IPS-15b (cell line): ENCODE data around the gene AADACL2.
"Not testable (repeated sequence)": the region's sequence is repeated elsewhere in the genome, so short reads cannot be mapped to it uniquely, and the experiment has no call there.

Source experiments
- H3K27me3 ChIP-seq: one replicate; pipeline ENCODE4 v1.6.1; 2013; ENCODE audit warnings: low read length; ENCODE audit not compliant: control insufficient read depth, insufficient read depth
- H3K36me3 ChIP-seq: one replicate; pipeline ENCODE4 v1.6.1; 2013; ENCODE audit warnings: low read length; ENCODE audit not compliant: control insufficient read depth, insufficient read depth
- H3K4me1 ChIP-seq: one replicate; pipeline ENCODE4 v1.6.1; 2013; ENCODE audit warnings: mild to moderate bottlenecking, low read length; ENCODE audit not compliant: control insufficient read depth, insufficient read depth
- H3K4me3 ChIP-seq: one replicate; pipeline ENCODE4 v1.5.1; 2013; ENCODE audit warnings: low read depth, low read length
- H3K9ac ChIP-seq: one replicate; pipeline ENCODE4 v1.6.1; 2013; ENCODE audit warnings: low read depth, mild to moderate bottlenecking, low read length
- H3K9me3 ChIP-seq: one replicate; pipeline ENCODE4 v1.6.1; 2013; ENCODE audit warnings: mild to moderate bottlenecking, low read length; ENCODE audit not compliant: control insufficient read depth, insufficient read depth

Gene AADACL2

DNA sequence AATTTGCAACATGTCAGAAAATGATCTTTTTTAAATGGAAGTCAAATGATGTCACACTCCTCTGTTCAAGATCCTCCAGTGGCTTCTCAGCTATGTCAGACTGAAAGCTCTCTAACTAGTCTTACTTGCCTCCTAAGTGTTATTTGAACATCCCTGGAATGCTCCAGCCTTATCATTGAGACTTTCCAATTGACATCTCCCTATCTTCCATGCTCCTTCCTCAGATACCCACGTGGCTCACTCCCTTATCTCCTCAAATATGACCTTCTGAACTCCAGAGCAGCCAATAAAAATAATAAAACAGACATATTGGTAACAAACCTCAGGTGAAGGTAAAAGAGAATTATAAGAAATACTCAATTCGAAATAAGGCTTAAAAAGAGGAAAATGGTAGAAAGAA is 54.7 kb downstream of the AADACL2 start:
- no peak overlapping the region for H3K4me3 ChIP-seq
- no peaks in the 10 kb centered on the region for H3K27me3 ChIP-seq
- H3K36me3 ChIP-seq = no peaks in the 10 kb centered on the region
- no peaks in the 10 kb centered on the region for H3K4me1 ChIP-seq
- no peaks in the 10 kb centered on the region for H3K9me3 ChIP-seq
- H3K9ac ChIP-seq = no peak overlapping the region

DNA sequence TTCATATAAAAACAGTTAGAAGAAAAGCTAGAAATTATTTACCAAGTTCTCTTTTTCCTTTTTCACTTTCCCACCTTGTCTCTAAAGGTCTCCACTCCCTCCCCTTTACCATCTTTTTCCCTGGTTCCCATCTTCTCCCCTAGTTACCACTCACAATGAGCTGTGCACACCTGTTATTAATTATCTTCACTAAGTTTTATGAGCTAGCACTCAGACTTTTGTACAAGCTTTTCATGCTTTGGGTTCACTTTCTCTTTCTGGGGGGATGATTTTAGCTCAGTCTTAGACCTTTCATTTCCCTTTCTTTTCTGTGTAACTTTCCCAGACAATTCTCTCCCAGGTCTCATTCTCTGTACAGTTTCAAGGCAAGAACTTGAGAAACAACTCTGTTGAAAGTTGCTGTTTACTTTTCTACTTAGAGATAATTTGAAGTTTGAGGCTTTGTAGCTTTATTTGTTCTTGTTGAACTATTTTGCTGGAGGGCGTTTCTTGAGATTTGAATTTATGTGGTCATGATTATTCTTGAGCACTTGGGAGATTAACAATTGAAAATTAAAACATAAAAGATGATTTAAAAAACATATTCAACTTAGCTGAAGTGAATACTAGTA is 56.2 kb downstream of the AADACL2 start:
- Histone ChIP-seq H3K9ac (no peak overlapping the region), H3K36me3 (no peaks in the 10 kb centered on the region), H3K27me3 (no peaks in the 10 kb centered on the region), H3K9me3 (no peaks in the 10 kb centered on the region), H3K4me1 (no peaks in the 10 kb centered on the region), H3K4me3 (no peak overlapping the region)

DNA sequence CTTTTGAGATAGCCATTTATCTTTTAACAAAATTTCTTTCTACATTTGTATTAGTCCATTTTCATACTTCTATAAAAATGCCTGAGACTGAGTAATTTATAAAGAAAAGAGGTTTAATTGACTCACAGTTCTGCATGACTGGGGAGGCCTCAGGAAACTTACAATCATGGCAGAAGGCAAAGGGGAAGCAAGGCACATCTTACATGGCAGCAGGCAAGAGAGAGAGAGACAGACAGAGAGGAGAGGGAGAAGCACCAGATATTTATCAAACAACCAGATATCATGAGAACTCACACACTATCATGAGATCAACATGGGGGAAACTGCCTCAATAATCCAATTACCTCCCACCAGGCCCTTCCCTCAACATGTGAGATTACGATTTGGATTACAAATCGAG is 57.0 kb downstream of the AADACL2 start:
- H3K9me3 ChIP-seq, H3K9ac ChIP-seq, H3K27me3 ChIP-seq, H3K4me1 ChIP-seq, H3K36me3 ChIP-seq, H3K4me3 ChIP-seq: not testable (repeated sequence)

DNA sequence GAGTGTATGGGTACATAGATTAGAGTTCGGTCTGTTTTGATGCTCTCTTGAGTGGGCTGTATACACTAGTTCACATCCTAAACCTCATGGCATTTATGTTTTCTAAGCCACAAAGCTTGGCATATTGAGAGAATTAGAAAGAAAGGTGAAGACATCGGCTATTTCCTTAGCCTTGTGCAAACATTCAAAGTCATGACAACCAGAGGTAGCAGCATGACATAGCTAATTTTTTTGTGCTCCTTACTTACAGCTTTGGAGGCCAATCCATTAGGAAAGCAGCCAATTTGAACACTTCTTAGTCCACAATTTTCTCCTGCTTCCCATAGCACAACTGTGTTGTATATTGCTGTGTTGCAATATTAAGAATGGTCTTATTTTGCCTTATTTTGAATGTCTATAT is 58.7 kb downstream of the AADACL2 start:
- no peak overlapping the region for H3K9ac ChIP-seq
- H3K4me3 ChIP-seq = no peak overlapping the region
- no peaks in the 10 kb centered on the region for H3K36me3 ChIP-seq
- H3K4me1 ChIP-seq = no peaks in the 10 kb centered on the region
- no peaks in the 10 kb centered on the region for H3K27me3 ChIP-seq
- no peaks in the 10 kb centered on the region for H3K9me3 ChIP-seq

DNA sequence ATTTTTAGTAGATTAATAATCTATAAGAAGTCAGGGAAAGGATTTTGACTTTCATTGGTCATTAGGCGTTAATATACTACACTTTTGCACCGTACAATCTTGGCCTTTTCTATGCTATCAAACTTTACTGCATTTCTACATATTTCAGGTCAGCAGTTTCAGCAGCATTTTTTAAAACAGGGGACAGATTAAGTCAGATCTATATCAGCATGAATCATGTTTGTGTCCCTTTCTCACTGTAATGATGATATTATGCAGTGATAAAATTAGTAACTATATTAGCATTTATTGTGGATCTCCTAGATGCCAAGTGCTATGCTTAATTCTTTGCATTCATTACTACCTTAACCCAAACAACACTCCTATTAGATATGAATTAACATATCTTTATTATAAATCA is 59.9 kb downstream of the AADACL2 start:
- H3K4me1 ChIP-seq = no peaks in the 10 kb centered on the region
- no peak overlapping the region for H3K9ac ChIP-seq

GRCh38 chr3:151794080-151794479 is 60.4 kb downstream of the AADACL2 start:
- no peaks in the 10 kb centered on the region for H3K27me3 ChIP-seq

More for the DNA sequence above, 59.9 kb downstream of the AADACL2 start:
- H3K4me3 ChIP-seq = no peak overlapping the region
- H3K27me3 ChIP-seq = no peaks in the 10 kb centered on the region
- no peaks in the 10 kb centered on the region for H3K9me3 ChIP-seq
- H3K36me3 ChIP-seq = no peaks in the 10 kb centered on the region

DNA sequence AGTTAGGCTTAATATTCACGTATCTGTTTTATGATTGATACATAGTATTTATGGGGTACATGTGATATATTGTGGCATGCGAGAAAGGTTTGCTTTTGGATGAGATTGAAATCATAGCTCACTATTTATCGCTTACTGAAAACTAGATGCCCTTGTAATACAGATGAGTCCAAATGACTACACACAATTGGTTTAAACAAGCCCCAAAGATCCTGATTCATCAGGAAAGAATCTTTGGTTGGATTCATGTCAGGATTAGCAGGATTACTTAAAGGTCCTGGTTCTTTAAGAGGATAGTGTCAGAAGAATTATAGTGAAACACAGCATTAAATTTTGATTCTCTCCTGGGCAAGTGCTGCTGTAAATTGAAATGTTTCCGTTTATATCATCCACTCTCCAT is 61.5 kb downstream of the AADACL2 start:
- no peaks in the 10 kb centered on the region for H3K9me3 ChIP-seq
- H3K9ac ChIP-seq = no peak overlapping the region
- H3K4me3 ChIP-seq = no peak overlapping the region
- H3K36me3 ChIP-seq = no peaks in the 10 kb centered on the region
- H3K27me3 ChIP-seq = no peaks in the 10 kb centered on the region
- no peaks in the 10 kb centered on the region for H3K4me1 ChIP-seq

More at GRCh38 chr3:151794080-151794479, 60.4 kb downstream of the AADACL2 start:
- H3K4me1 ChIP-seq = no peaks in the 10 kb centered on the region
- no peaks in the 10 kb centered on the region for H3K9me3 ChIP-seq
- H3K36me3 ChIP-seq = no peaks in the 10 kb centered on the region
- H3K4me3 ChIP-seq = no peak overlapping the region
- H3K9ac ChIP-seq = no peak overlapping the region

- no peaks in the 10 kb centered on the region for H3K9me3 ChIP-seq
- H3K27me3 ChIP-seq = no peaks in the 10 kb centered on the region
- H3K36me3 ChIP-seq = no peaks in the 10 kb centered on the region
- no peak overlapping the region for H3K4me3 ChIP-seq
- no peak overlapping the region for H3K9ac ChIP-seq
- no peaks in the 10 kb centered on the region for H3K4me1 ChIP-seq
Observed at GRCh38 chr3:151796105-151796680, 62.5 kb downstream of the AADACL2 start.

DNA sequence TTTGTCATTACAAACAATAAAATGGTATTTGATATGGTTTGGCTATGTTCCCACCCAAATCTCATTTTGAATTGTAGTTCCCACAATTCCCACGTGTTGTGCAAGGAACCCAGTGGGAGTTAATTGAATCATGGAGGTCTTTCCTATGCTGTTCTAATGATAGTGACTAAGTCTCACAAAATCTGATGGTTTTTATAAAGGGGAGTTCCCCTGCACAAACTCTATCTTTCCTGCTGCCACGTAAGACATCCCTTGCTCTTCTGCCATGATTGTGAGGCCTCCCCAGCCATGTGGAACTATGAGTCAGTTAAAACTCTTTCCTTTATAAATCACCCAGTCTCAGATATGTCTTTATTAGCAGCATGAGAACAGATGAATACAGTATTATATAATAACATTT is 64.7 kb downstream of the AADACL2 start:
- H3K4me1 ChIP-seq = no peaks in the 10 kb centered on the region
- no peaks in the 10 kb centered on the region for H3K27me3 ChIP-seq
- H3K4me3 ChIP-seq = no peak overlapping the region

GRCh38 chr3:151800431-151800830 is 66.7 kb downstream of the AADACL2 start:
- H3K9ac ChIP-seq = no peak overlapping the region
- H3K36me3 ChIP-seq = no peaks in the 10 kb centered on the region
- H3K4me3 ChIP-seq = no peak overlapping the region
- no peaks in the 10 kb centered on the region for H3K27me3 ChIP-seq
- H3K4me1 ChIP-seq = no peaks in the 10 kb centered on the region
- no peaks in the 10 kb centered on the region for H3K9me3 ChIP-seq

More for the DNA sequence above, 64.7 kb downstream of the AADACL2 start:
- Histone ChIP-seq H3K36me3 (no peaks in the 10 kb centered on the region), H3K9ac (no peak overlapping the region), H3K9me3 (no peaks in the 10 kb centered on the region)

DNA sequence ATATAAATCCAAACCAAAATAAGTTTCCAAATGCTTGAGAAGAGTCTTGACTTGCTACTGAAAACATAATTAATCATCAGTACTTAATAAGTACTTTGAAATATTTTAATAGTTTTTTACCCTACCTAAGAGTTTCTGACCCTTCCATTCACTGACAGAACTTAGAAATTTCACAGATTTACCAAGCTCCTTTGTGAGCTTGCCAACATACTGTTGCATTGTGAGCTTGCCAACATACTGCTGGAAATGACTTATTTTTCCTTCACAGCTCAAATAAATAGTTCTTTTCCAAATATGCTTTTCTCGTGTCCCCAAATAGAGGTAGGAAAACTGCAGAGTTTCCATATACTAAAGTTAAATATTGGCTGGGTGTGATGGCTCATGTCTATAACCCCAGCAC is 70.5 kb downstream of the AADACL2 start:
- H3K9ac ChIP-seq = no peak overlapping the region
- no peaks in the 10 kb centered on the region for H3K4me1 ChIP-seq
- H3K36me3 ChIP-seq = no peaks in the 10 kb centered on the region
- no peaks in the 10 kb centered on the region for H3K9me3 ChIP-seq
- H3K4me3 ChIP-seq = no peak overlapping the region
- H3K27me3 ChIP-seq = no peaks in the 10 kb centered on the region

- no peak overlapping the region for H3K9ac ChIP-seq
- no peaks in the 10 kb centered on the region for H3K27me3 ChIP-seq
- no peaks in the 10 kb centered on the region for H3K36me3 ChIP-seq
- no peaks in the 10 kb centered on the region for H3K9me3 ChIP-seq
- no peaks in the 10 kb centered on the region for H3K4me1 ChIP-seq
- H3K4me3 ChIP-seq = no peak overlapping the region
Observed at GRCh38 chr3:151806838-151807237, 73.1 kb downstream of the AADACL2 start.
